HG02973 (cell line): Measurements from ENCODE around the gene ORC5.
"Not testable (repeated sequence)": the region's sequence is repeated elsewhere in the genome, so short reads cannot be mapped to it uniquely, and the experiment has no call there.

Experiments used
- ATAC-seq: cut with Tn5 transposase; IDR thresholded peaks from one replicate; pipeline ENCODE4 v1.9.1; 2021; ENCODE audit warnings: moderate library complexity; ENCODE audit not compliant: unreplicated experiment

The ORC5 gene

DNA sequence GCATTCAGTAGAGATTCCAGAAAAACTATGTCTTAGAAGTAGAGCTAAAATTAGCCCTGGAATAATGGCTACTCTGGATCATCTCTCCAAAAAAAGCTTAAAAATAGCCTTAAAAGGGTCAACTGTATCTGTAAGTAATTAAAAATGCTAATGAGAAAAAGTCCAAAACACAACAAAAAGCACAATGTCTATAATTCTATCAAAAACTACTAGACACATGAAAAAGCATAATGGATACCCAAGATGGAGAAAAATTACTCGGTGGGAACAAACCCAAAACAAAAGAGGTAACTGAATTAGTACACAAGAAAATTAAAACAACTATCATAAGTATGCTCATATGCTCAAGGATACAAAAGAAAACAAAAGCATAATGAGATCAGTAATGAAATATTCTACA, 15.4 kb downstream of the ORC5 start:
- ATAC-seq, result no peak

GRCh38 chr7:104185346-104185745, 22.5 kb downstream of the ORC5 start:
- no peak for ATAC-seq

- no peak for ATAC-seq
These were observed 28.6 kb downstream of the ORC5 start for GRCh38 chr7:104179178-104179577.

GRCh38 chr7:104177565-104178083, 30.2 kb downstream of the ORC5 start:
- ATAC-seq, result not testable (repeated sequence)

DNA sequence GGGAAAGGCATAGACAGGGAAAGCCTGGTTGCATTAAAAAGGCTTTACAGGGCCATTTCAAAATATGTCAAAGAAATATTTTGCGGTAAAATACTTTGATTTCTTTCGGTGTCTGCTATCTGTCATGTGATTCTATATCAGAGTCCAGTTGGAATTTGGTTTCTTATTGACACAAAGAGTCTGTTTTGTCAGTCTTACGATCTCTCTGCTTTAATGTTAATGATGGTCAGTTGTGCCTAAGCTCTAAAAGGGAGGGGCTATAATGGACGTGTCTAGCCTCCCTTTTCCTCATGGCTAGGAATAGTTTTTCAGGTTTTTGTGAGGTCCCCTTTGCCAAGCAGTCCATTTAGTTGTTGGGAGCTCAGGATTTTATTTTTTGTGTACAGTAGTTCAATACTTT, 31.5 kb downstream of the ORC5 start:
- no peak for ATAC-seq

DNA sequence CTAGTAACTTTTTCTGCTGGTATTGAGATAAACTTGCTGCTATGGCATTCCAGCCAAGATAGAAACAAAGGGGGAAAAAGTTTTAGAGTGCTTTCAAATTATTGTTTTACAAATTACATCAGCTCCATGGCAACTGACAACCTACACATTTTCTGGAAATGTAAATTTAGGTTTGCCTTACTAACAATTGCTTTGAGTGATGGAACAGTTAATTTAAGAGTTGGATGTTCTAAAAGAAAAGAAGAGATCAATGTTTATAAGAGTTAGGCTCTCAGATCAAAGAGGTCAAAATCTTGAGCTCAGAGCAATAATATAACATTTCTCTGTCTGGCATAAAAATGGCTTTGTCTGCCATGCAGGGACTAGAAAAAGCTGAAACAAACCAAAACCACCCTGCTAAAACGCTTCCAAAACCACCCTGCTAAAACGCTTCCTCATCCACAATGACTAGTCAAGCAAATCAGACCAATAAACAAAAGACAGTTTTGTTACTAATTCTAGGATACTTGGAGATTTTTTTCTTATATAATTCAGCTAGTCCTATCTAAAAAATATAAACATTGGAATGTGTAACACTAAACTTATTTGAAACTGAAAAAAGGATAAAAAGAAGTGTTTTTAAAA, 32.3 kb downstream of the ORC5 start:
- ATAC-seq, result no peak

DNA sequence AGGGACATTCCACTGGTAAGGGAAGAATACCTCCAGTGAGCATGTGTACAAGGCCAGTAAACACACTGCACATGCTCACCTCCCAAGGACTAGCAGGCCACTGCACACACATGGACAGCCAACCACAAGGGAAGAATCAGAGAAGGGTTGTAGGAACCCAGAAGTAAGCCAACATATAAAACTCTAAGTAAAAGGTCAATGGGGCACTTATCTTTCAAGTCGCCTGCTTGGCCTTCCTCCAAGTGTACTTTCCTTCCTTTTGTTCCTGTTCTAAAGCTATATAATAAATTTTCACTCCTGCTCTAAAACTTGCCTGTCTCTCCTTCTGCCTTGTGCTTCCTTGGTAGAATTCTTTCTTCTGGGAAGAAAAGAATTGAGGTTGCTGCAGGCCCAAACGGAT, 33.0 kb downstream of the ORC5 start:
- no peak for ATAC-seq

DNA sequence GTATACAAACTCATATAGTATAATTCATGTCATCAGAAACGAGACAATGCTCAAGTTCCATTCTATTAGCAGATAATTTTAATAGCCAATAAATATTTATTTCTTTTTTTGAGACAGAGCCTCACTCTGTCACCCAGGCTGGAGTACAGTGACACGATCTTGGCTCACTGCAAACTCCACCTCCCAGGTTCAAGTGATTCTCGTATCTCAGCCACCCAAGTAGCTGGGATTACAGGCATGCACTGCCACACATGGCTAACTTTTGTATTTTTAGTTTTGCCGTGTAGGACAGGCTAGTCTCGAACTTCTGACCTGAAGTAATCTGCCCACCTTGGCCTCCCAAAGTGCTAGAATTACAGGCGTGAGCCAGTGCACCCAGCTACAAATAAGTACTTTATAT, 45.7 kb downstream of the ORC5 start:
- ATAC-seq, result no peak

DNA sequence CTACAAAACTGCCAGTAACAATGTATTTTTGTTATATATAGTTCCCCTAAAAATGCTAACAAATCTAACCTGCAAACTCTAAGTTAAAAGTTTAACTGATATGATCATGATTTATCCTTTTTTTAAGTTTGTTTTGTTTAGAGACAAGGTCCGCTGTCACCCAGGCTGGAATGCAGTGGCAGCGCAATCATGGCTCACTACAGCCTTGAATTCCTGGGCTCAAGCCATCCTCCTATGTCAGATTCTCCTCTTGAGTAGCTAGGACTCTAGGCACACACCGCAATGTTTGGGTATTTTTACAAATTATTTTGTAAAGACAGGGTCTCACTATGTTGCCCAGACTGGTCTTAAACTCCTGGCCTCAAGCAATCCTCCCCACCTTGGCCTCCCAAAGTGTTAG, 46.6 kb downstream of the ORC5 start:
- ATAC-seq, result no peak

GRCh38 chr7:104160375-104160774, 47.4 kb downstream of the ORC5 start:
- no peak for ATAC-seq

- ATAC-seq, result no peak
These were observed 51.0 kb downstream of the ORC5 start for GRCh38 chr7:104156842-104157277.

DNA sequence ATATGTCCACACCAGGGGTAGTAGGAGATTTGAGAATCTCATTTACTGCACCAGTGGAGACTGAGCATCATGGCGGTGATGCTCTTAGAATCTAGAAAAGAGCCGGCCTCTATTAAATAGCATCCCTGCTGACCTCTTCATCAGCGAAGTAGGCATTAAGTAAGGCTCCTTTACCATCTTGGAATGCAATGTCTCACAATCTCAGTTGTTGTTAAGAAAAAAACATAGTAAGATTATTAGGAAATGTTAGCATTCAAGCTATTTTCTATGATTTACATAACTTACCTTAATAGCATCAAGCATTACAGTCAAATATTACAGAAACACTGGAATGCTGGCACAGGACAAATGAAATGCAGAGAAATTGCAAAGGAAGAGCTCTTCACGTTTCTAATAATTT, 54.5 kb downstream of the ORC5 start:
- no peak for ATAC-seq

DNA sequence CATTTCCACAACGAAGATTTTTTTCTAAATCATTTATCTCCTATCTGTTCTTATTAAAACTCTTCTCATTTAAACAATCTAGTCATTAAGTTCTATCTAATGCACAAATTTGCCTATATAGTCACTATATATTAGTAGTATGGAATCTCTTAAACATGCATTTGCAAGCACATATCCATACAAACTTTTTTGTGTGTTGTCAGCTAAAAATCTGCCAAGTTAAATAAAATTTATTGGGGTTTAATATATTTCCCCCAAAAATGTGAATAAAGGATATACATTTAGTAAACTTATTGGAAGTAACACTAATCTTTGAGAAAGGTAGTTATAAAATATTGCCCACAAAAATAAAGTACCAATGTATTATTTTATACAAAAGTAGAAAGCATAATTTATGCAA, 55.3 kb downstream of the ORC5 start:
- no peak for ATAC-seq

GRCh38 chr7:104150470-104150869, 57.3 kb downstream of the ORC5 start:
- no peak for ATAC-seq

GRCh38 chr7:104149822-104150221, 58.0 kb downstream of the ORC5 start:
- ATAC-seq, result no peak

DNA sequence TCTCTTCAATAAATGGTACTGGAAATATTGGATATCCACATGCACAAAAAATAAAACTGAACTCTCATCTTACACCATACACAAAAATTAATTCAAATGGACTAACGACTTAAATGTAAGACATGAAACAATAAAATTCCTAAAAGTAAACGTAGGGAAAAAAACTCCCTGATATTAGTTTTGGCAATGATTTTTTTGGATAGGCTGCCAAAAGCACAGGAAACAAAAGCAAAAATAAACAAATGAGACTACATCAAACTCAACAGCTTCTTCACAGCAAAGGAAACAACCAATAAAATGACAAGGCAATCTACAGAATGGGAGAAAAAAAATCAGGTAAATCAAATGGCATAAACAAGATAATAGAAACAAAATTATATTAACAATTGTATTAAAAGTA, 65.7 kb downstream of the ORC5 start:
- ATAC-seq, result no peak

- ATAC-seq, result no peak
These were observed 69.8 kb downstream of the ORC5 start for GRCh38 chr7:104137971-104138370.

DNA sequence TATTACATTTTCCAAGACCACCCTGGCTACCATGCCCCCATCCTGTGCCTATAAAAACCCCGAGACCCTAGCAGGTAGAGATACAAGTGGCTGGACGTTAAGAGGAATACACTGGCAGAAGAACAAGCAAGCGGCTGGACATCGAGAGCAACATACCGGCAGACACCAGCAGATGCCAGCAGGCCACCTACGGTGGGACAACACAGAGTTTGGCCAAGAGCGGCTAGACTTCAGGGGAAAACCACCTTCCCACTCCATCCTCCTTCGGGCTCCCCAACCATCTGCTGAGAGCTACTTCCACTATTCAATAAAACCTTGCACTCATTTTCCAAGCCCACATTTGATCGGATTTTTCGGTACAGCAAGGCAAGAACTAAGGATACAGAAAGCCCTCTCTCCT, 70.3 kb downstream of the ORC5 start:
- no peak for ATAC-seq

DNA sequence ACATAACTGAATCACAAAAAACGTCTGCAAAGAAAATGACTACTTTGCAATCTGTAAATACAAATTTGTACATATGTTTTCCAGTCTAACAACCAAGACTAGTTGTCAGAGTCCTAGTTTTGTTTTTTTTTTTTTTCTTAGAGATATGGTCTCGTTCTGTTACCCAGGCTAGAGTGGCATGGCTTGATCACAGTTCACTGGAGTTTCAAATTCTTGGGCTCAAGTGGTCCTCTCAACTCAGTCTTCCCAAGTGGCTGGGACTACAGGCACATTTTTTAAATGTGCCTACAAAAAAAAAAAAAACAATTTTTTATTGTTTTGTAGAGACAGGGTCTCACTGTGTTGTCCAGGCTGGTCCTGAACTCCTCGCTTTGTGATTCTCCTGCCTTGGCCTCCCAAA, 70.8 kb downstream of the ORC5 start:
- ATAC-seq, result no peak

- ATAC-seq, result no peak
These were observed 71.3 kb downstream of the ORC5 start for GRCh38 chr7:104136561-104136960.

DNA sequence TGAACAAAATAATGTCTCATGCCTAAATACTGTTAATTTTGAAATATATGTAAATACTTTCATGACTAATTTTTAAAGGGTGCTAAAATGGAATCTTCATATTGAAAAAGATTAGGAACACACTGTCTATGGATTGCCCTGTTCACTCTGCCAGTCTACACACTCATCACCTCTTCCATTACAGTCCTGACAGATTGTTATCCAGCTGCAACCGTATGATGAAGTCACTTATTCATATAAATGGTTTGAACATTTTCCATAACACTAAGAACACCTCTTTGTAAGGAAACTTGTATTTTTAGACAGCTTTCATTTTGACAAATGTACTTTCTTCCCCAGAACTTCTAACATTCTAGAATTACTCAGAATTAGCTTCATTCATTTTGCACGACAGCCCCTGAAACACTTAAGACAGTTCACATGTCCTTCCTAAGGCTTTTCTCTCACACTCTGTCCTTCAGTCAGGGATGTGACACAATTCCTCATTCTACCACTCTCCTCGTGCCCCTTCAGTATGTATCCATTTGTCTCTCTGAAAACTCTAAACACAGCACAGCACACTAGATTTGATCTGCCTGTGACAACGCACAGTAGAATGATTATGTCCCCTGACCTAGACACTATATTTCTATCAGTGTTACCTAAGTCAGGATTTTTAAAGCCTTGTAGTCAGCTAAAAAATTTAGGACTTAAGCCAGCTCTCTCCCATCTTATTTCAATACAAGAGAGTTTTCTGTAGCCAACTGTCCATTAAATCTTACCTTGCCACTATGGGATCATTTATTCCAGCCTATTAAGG, 71.9 kb downstream of the ORC5 start:
- no peak for ATAC-seq

GRCh38 chr7:104133238-104133637, 74.6 kb downstream of the ORC5 start:
- no peak for ATAC-seq
